Astrocyte (in vitro differentiated cells and primary cell): ENCODE data around the gene CCDC116.

Experiments used
- EZH2 ChIP-seq: IDR thresholded peaks from 2 replicates; pipeline ENCODE4 v1.6.1; 2012; ENCODE audit warnings: mild to moderate bottlenecking, low read length, inconsistent platforms; ENCODE audit not compliant: insufficient read depth
- TF ChIP-seq, protein P1 (sequence below): IDR thresholded peaks from 2 replicates; pipeline ENCODE4 v1.5.1; 2011; ENCODE audit warnings: low read depth, mild to moderate bottlenecking, inconsistent platforms, low read length, moderate library complexity; ENCODE audit not compliant: insufficient read depth

DNA sequence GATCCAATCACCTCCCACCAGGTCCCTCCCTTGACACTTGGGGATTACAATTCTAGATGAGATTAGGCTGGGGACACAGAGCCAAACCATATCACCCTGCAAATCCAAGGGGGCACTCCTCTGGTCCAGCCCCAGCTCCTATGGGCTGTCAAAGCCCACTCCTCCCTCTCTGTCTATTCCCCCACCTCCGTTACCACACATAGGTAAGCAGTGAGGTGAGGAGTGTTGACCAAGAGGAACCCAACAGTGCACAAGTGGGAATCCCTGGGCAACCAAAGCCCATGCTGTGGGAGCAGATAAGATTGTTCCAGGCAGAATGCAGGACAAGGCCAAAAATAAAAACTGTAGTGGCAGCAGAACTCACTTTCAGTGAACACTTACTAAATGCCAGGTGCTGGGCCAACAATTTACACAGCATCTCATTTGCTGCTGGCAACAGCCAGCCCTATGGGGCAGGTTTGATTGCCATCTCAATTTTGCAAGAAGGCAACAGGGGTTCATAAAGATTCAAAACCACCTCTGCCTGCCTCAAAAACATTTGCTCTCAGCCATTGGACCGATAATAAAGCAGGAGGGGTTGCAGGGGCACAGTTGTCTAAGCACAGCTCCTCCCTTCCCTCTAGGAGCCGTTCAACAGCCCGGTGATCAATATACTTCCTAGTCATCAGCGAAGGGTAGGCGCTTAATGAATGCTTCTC, 18.4 kb downstream of the CCDC116 start:
- TF ChIP-seq, protein P1, sequence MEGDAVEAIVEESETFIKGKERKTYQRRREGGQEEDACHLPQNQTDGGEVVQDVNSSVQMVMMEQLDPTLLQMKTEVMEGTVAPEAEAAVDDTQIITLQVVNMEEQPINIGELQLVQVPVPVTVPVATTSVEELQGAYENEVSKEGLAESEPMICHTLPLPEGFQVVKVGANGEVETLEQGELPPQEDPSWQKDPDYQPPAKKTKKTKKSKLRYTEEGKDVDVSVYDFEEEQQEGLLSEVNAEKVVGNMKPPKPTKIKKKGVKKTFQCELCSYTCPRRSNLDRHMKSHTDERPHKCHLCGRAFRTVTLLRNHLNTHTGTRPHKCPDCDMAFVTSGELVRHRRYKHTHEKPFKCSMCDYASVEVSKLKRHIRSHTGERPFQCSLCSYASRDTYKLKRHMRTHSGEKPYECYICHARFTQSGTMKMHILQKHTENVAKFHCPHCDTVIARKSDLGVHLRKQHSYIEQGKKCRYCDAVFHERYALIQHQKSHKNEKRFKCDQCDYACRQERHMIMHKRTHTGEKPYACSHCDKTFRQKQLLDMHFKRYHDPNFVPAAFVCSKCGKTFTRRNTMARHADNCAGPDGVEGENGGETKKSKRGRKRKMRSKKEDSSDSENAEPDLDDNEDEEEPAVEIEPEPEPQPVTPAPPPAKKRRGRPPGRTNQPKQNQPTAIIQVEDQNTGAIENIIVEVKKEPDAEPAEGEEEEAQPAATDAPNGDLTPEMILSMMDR: no peak
- TF ChIP-seq EZH2: no peak
